ENCODE results near the gene CSDE1.

Gene CSDE1

GRCh38 chr1:114701931-114702330, 55.9 kb downstream of the CSDE1 start:
- DNase-seq (ENCODE audit: low spot score) = no peak

- no peak for DNase-seq (ENCODE audit: low spot score)
Observed at GRCh38 chr1:114700036-114700600, 57.7 kb downstream of the CSDE1 start.

- DNase-seq (ENCODE audit: low spot score) = no peak
Observed at GRCh38 chr1:114696810-114697209, 61.0 kb downstream of the CSDE1 start.

DNA sequence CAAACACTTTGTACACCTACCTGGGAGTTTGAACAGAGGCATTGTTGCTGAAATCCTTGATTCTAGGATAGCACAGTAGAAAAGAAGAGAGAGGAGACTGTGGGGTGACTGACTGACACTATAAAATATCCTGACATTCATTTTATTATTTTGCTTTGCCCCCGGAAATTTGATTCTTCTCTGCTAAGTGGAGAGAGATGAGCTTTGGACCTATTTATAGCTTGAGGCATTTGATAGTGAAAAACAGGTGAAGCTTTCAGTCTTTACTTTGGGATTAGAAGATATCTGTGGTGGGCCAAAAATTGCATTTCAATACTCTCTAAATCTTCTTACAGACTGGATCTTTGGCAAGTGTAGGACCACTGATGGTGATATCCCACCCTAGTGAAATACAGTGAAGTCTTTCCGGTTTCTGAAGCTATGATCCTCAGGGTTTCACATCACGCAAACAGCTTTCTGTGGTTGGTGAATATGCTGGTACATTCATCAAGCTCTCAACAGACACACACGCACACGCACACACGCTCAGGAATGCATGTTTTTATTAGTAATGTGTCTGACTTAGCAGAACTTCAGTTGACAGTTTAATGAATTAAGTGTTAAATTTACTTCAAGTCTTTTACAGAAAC, 62.2 kb downstream of the CSDE1 start, which contains the start of gene AMPD1:
Gene AMPD1 (minus strand): TSS at position 117 of the 629 bp plus-strand sequence. CDS start 75 bp downstream, at position 42.
- no peak for DNase-seq (ENCODE audit: low spot score)

GRCh38 chr1:114694540-114695310, 63.1 kb downstream of the CSDE1 start:
- no peak for DNase-seq (ENCODE audit: low spot score)

- DNase-seq (ENCODE audit: low spot score) = no peak
Observed at GRCh38 chr1:114692947-114693346, 64.8 kb downstream of the CSDE1 start.

DNA sequence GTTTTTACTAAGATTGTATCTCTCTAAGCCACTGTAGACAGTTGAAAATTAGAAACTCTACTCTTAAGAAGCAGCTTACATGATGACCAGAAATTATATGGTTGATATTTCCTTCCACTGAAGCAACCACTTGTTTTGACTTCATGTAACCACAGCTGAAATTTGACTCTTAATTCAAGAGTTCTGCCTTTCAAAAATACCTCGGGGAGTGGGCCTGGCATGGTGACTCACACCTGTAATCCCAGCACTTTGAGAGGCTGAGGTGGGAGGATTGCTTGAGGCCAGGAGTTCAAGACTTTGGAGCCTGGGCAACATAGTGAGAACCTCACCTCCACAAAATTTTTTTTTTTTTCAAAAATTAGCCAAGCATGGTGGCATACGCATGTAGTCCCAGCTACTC, 66.7 kb downstream of the CSDE1 start:
- no peak for DNase-seq (ENCODE audit: low spot score)

DNA sequence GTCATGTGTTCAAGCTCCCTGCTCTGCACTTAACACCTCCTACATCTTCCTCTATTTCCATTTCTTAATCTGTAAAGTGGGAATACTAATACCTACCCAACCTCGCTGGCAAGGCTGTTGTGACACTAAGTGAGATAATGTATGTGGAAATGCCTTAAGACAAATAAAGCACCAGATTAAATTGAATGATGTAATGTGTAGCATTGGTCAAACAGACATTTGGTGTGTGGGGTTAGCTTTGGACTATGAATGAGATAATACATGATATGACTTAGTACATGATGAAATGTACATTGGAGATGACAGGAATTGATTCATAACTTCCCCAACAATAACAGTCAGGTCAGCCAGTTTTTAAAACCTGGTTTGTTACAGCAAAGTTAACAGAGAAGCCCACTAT, 67.6 kb downstream of the CSDE1 start:
- no peak for DNase-seq (ENCODE audit: low spot score)

DNA sequence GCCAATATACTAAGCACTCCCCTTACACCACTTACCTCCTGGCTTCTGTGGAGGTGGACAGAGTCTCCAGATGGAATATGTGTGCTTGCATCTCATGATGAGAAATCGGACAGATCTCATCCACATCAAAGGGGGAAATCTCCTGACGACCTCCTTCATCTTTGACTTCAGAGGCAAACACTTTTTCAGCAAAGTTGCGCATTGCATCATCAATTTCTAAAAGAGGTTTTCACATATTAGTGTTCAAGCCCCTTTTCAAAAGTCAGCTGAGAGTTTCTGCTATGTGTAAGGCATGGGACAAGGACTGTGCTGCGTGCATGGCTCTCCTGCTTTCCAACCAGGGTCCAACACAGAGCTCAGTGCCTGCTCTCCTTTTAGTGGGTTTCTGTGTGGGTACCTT, 69.3 kb downstream of the CSDE1 start:
- no peak for DNase-seq (ENCODE audit: low spot score)

DNA sequence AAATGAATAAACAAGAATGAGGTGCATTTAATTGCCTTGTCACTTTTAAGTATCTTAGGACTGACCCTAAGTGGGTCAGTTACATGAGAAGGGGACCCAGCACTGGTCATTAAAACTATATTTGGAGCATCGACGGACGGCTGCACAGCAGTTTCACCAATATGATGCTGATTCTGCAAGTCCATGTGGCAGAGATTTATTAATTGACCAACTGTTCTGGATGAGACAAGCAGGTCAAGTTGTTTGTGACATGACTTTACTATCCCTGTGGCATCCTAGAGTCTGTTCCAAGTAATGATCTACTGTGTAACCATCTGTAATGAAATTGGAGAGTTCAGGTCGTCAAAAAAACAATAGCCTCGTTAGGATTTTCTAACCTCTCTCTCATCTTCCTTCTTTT, 71.9 kb downstream of the CSDE1 start:
- DNase-seq (ENCODE audit: low spot score) = no peak

GRCh38 chr1:114677691-114678090, 80.1 kb downstream of the CSDE1 start:
- DNase-seq (ENCODE audit: low spot score) = no peak

- no peak for DNase-seq (ENCODE audit: low spot score)
Observed at GRCh38 chr1:114676115-114676514, 81.7 kb downstream of the CSDE1 start.

DNA sequence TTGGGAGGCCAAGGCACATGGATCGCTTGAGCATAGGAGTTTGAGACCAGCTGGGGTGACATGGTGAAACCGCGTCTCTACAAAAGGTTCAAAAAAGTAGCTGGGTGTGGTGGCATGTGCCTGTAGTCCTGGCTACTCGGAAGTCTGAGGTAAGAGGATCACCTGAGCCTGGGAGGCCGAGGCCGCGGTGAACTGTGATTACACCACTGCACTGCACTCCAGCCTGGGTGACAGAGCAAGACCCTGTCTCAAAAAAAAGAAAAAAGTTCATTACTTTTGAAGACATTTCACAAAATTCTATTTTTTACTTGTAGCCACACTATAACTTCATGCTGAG, 85.9 kb downstream of the CSDE1 start:
- DNase-seq (ENCODE audit: low spot score) = no peak

DNA sequence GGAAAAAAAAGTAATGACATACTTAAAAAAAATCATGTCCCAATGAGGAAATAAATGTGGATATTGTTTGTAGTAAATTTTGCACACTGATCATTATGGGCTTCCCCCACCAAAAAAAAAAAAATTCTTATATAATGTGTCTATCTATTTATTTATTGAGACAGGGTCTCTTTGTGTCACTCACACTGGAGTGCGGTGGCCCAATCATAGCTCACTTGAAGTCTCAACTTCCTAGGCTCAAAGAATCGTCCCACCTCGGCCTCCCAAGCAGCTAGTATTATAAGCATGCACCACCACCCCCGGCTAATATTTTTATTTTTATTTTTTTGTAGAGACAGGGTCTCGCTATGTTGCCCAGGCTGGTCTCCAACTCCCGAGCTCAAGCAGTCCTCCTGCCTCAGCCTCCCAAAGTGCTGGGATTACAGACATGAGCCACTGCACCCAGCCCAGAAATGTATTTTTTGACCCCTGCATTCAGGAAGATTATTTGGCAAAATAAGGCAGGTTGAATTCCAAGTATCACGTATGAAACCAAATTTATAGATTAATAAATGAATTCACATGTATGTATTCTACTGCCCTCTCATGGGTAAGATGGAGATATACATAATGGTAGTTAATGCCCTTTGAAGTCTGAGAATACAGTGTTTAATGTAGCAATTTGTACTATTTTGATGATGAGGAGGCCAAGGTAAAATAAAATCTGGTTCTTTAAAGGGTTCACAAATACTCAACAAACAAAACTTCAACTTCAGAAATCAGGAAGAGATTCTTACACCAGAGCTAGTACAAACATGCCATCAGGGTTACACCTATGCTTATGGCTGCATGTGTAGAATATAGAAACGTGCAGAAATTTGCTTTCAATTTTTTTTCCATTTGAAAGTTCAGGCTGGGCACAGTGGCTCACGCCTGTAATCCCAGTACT, 86.5 kb downstream of the CSDE1 start:
- no peak for DNase-seq (ENCODE audit: low spot score)

- peak; percentile 95 for DNase-seq (ENCODE audit: low spot score)
Observed at GRCh38 chr1:114670083-114671010, 87.4 kb downstream of the CSDE1 start.

DNA sequence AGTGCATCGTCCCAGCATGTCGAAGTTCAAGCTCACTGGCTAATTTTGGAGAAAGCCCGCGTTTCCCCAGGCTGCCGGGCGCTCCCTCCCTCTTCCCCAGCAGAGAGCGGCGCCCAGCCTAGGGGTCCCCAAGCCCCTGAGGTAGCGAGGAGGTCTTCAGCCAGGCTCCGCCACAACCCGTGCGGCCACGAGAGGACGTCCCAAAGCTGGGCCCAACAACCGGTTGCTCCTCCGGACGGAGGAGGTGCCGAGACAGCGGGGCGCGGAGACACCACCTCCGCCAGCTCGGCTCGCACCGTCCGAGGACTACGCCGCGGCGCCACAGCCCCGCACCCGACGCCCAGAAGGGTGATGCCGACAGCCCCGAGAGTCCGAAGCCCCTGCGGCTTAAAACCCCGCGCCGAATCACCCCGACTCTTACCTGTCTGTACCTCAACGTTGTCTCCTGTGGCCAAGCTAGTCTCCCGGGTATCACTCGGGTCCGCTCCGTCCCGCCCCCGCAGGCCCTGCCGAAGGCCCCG, 88.2 kb downstream of the CSDE1 start, which contains the start of gene DENND2C:
Gene DENND2C (minus strand): TSS at position 488 of the 521 bp plus-strand sequence. CDS start 44,065 bp downstream, outside the sequence.
- no peak for DNase-seq (ENCODE audit: low spot score)

DNA sequence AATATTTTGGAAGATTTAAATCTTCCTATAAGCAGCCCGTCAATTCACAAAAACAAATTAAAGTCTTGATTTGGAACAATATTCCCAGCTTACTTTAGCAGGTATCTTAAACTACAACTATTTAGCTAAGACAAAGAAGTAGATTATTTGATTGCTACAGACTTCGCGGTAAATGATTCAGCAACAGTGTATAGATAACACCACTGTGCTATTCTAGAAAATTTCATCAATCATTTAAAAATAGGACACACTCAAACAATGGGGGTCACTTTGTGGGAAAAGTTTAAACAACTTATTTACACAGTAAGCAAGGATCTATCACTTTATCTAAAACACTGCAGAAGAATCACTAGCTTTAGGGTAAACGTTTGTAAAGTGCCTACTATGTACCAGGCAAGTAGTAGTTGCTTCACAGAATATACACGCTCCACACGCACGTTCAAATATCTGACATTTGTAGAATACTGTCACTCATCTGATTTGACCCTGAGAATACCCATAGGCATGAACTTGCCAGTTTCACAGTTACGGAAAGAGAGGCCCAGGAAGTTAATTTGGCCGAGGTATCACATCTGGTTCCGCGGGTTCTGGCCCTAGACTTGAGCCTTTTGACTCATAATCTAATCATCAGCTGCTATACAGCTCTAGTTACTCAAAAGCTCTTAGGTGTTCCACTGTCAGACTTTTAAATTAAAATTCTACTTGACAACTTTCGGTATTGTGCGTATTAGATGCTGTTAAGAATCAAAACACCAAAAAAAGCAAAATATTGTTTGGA, 88.8 kb downstream of the CSDE1 start:
- DNase-seq (ENCODE audit: low spot score) = no peak

- DNase-seq (ENCODE audit: low spot score) = no peak
Observed at GRCh38 chr1:114668373-114668772, 89.4 kb downstream of the CSDE1 start.

- DNase-seq (ENCODE audit: low spot score) = no peak
Observed at GRCh38 chr1:114666954-114667353, 90.8 kb downstream of the CSDE1 start.

Measured in Ammon's horn (tissue), 1 donor.